ENCODE measurements around the gene YRDC. TPM values are rescaled to one million over a fixed set of nuclear protein-coding genes. Genes with fewer than 3 reads are reported as not detected.

The YRDC gene
- total RNA-seq, 1 experiment from 2014 or later: 24.6 TPM

DNA sequence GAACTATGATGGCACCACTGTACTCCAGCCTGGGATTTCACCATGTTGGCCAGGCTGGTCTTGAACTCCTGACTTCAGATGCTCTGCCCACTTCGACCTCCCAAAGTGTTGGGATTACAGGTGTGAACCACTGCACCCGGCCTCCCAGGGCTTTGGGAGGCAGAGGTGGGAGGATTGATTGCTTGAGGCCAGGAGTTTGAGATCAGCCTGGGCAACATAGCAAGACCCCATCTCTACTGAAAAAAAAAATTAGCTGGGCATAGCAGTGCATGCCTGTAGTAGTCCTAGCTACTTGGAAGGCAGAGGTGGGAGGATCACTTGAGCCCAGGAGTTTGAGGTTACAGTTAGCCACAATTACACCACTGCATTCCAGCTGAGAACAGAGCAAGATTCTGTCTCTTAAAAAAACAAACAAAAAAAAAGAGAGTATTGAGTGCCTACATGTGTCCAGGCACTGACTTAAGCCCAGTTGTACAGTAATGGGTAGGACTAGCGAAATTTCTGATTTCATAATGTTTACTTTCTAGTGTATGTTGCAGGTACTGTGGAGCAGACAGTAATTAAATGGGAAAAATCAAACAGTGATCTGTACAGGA is 10.2 kb downstream of the YRDC start:
- peaks cover 12% of the 10 kb centered on the region for H3K4me1 Mint-ChIP-seq
- TF ChIP-seq OVOL2 (CRISPR knock-in tag; IDR thresholded peaks at IDR 0.05; ENCODE audit: borderline replicate concordance) (no peak), ZNF263 (CRISPR knock-in tag; IDR thresholded peaks at IDR 0.05; ENCODE audit: low read depth) (no peak)
- TF ChIP-seq, protein P1, sequence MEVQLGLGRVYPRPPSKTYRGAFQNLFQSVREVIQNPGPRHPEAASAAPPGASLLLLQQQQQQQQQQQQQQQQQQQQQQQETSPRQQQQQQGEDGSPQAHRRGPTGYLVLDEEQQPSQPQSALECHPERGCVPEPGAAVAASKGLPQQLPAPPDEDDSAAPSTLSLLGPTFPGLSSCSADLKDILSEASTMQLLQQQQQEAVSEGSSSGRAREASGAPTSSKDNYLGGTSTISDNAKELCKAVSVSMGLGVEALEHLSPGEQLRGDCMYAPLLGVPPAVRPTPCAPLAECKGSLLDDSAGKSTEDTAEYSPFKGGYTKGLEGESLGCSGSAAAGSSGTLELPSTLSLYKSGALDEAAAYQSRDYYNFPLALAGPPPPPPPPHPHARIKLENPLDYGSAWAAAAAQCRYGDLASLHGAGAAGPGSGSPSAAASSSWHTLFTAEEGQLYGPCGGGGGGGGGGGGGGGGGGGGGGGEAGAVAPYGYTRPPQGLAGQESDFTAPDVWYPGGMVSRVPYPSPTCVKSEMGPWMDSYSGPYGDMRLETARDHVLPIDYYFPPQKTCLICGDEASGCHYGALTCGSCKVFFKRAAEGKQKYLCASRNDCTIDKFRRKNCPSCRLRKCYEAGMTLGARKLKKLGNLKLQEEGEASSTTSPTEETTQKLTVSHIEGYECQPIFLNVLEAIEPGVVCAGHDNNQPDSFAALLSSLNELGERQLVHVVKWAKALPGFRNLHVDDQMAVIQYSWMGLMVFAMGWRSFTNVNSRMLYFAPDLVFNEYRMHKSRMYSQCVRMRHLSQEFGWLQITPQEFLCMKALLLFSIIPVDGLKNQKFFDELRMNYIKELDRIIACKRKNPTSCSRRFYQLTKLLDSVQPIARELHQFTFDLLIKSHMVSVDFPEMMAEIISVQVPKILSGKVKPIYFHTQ (CRISPR knock-in tag; IDR thresholded peaks at IDR 0.05): no peak
- H3K4me3 Mint-ChIP-seq: no peak overlapping the region
- H3K27me3 Mint-ChIP-seq (ENCODE audit: low read depth): peaks cover 23% of the 10 kb centered on the region
- H3K9me3 Mint-ChIP-seq: no peaks in the 10 kb centered on the region
- CTCF ChIA-PET: interaction anchor here (1.1 kb wide), 1 partner anchor 62 kb away, joined by 3 read pairs; the partner anchor contains the start of gene MTF1
- peaks cover 19% of the 10 kb centered on the region for H3K36me3 Mint-ChIP-seq
- ATAC-seq (no peak), DNase-seq (ENCODE audit: low spot score) (no peak)
- POLR2A ChIA-PET: no interaction called here
- H3K27ac Mint-ChIP-seq: no peak overlapping the region

DNA sequence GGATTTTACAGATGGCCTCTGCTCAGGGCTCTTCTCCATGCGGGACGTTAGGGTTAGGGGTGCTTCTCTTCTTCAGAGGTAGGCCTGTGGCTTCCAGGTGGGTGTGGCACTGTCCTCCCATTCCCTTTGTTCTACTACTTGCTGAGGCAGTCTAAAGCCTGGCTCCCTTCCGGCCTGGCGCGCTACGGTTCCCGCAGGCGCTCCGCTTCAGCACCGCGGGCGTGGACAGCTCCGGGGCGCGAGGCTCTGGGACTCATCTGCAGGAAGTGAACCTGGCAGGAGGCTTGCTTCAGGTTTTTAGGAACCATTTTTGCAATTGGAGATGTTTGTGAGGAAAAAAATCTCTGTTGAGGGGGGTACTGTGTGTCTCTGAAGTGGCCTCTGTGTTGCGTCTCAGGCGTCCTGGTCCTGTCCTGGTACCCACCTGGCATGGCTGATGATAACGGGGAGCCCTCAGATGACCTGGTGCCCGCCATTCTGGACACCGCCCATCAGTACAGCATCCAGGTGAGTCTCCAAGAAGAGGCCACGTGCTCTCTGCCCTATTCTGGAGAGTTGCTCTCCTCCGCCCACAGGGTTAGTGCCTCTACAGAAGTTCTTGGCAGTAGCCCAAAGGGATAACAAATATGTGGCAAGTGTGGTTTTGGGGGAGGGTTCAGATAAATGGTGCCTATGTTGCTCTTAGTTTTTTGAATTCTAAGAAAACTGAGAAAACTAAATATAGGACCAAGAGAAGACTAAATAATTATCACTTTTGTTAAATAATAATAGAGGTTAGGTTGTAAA is 12.5 kb downstream of the YRDC start:
- peak overlapping the region; percentile 69 for H3K4me3 Mint-ChIP-seq
- no peak overlapping the region for H3K27ac Mint-ChIP-seq
- H3K27me3 Mint-ChIP-seq (ENCODE audit: low read depth): peaks cover 46% of the 10 kb centered on the region
- no peaks in the 10 kb centered on the region for H3K9me3 Mint-ChIP-seq
- peaks cover 12% of the 10 kb centered on the region for H3K4me1 Mint-ChIP-seq
- ChIA-PET CTCF (interaction anchor here (0.6 to 2.0 kb wide), 5 partner anchors 12 to 172 kb away, joined by 3 to 10 read pairs (median 6); partner anchors contain the start of genes C1orf122, EPHA10, MTF1 and YRDC), POLR2A (interaction anchor here (2.3 kb wide), 1 partner anchor 13 kb away, joined by 16 read pairs; the partner anchor contains the start of genes C1orf122 and YRDC)
- peak; percentile 60 for ATAC-seq
- H3K36me3 Mint-ChIP-seq: peaks cover 6% of the 10 kb centered on the region; the same call in 1 of the 2 replicates
- DNase-seq (ENCODE audit: low spot score): peak; percentile 85
- no peak for TF ChIP-seq JAZF1 (CRISPR knock-in tag; IDR thresholded peaks at IDR 0.05)
- TF ChIP-seq, protein P2, sequence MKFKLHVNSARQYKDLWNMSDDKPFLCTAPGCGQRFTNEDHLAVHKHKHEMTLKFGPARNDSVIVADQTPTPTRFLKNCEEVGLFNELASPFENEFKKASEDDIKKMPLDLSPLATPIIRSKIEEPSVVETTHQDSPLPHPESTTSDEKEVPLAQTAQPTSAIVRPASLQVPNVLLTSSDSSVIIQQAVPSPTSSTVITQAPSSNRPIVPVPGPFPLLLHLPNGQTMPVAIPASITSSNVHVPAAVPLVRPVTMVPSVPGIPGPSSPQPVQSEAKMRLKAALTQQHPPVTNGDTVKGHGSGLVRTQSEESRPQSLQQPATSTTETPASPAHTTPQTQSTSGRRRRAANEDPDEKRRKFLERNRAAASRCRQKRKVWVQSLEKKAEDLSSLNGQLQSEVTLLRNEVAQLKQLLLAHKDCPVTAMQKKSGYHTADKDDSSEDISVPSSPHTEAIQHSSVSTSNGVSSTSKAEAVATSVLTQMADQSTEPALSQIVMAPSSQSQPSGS (CRISPR knock-in tag; IDR thresholded peaks at IDR 0.05; ENCODE audit: borderline replicate concordance, low read depth): peak; percentile 43; the same call in 1 of the 2 replicates
- TF ChIP-seq, protein P3, sequence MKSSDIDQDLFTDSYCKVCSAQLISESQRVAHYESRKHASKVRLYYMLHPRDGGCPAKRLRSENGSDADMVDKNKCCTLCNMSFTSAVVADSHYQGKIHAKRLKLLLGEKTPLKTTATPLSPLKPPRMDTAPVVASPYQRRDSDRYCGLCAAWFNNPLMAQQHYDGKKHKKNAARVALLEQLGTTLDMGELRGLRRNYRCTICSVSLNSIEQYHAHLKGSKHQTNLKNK (CRISPR knock-in tag; IDR thresholded peaks at IDR 0.05): no peak
- no peak; the same call in 1 of the 2 replicates for TF ChIP-seq RELA (CRISPR knock-in tag; IDR thresholded peaks at IDR 0.05; ENCODE audit: borderline replicate concordance)
- TF ChIP-seq, protein P4, sequence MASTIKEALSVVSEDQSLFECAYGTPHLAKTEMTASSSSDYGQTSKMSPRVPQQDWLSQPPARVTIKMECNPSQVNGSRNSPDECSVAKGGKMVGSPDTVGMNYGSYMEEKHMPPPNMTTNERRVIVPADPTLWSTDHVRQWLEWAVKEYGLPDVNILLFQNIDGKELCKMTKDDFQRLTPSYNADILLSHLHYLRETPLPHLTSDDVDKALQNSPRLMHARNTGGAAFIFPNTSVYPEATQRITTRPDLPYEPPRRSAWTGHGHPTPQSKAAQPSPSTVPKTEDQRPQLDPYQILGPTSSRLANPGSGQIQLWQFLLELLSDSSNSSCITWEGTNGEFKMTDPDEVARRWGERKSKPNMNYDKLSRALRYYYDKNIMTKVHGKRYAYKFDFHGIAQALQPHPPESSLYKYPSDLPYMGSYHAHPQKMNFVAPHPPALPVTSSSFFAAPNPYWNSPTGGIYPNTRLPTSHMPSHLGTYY (CRISPR knock-in tag; IDR thresholded peaks at IDR 0.05): no peak
- TF ChIP-seq RORB (CRISPR knock-in tag; IDR thresholded peaks at IDR 0.05): no peak
- TF ChIP-seq, protein P5, sequence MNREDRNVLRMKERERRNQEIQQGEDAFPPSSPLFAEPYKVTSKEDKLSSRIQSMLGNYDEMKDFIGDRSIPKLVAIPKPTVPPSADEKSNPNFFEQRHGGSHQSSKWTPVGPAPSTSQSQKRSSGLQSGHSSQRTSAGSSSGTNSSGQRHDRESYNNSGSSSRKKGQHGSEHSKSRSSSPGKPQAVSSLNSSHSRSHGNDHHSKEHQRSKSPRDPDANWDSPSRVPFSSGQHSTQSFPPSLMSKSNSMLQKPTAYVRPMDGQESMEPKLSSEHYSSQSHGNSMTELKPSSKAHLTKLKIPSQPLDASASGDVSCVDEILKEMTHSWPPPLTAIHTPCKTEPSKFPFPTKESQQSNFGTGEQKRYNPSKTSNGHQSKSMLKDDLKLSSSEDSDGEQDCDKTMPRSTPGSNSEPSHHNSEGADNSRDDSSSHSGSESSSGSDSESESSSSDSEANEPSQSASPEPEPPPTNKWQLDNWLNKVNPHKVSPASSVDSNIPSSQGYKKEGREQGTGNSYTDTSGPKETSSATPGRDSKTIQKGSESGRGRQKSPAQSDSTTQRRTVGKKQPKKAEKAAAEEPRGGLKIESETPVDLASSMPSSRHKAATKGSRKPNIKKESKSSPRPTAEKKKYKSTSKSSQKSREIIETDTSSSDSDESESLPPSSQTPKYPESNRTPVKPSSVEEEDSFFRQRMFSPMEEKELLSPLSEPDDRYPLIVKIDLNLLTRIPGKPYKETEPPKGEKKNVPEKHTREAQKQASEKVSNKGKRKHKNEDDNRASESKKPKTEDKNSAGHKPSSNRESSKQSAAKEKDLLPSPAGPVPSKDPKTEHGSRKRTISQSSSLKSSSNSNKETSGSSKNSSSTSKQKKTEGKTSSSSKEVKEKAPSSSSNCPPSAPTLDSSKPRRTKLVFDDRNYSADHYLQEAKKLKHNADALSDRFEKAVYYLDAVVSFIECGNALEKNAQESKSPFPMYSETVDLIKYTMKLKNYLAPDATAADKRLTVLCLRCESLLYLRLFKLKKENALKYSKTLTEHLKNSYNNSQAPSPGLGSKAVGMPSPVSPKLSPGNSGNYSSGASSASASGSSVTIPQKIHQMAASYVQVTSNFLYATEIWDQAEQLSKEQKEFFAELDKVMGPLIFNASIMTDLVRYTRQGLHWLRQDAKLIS (CRISPR knock-in tag; IDR thresholded peaks at IDR 0.05; ENCODE audit: borderline replicate concordance): no peak
- TF ChIP-seq ATF1 (CRISPR knock-in tag; IDR thresholded peaks at IDR 0.05): no peak
- no peak for TF ChIP-seq GRHL2 (CRISPR knock-in tag; IDR thresholded peaks at IDR 0.05; ENCODE audit: insufficient replicate concordance, severe bottlenecking)
- TF ChIP-seq, protein P6, sequence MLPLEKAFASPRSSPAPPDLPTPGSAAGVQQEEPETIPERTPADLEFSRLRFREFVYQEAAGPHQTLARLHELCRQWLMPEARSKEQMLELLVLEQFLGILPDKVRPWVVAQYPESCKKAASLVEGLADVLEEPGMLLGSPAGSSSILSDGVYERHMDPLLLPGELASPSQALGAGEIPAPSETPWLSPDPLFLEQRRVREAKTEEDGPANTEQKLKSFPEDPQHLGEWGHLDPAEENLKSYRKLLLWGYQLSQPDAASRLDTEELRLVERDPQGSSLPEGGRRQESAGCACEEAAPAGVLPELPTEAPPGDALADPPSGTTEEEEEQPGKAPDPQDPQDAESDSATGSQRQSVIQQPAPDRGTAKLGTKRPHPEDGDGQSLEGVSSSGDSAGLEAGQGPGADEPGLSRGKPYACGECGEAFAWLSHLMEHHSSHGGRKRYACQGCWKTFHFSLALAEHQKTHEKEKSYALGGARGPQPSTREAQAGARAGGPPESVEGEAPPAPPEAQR (CRISPR knock-in tag; IDR thresholded peaks at IDR 0.05): no peak
- peak; percentile 89; the same call in 1 of the 2 replicates for TF ChIP-seq TCF7 (CRISPR knock-in tag; IDR thresholded peaks at IDR 0.05; ENCODE audit: low read depth)
- TF ChIP-seq ELF4 (CRISPR knock-in tag; IDR thresholded peaks at IDR 0.05; ENCODE audit: low read depth): peak; percentile 82; the same call in 1 of the 2 replicates
- TF ChIP-seq CREM (CRISPR knock-in tag; IDR thresholded peaks at IDR 0.05): peak; percentile 79; the same call in 1 of the 2 replicates
- TF ChIP-seq TEAD4 (CRISPR knock-in tag; IDR thresholded peaks at IDR 0.05): peak; percentile 94
- TF ChIP-seq, protein P7, sequence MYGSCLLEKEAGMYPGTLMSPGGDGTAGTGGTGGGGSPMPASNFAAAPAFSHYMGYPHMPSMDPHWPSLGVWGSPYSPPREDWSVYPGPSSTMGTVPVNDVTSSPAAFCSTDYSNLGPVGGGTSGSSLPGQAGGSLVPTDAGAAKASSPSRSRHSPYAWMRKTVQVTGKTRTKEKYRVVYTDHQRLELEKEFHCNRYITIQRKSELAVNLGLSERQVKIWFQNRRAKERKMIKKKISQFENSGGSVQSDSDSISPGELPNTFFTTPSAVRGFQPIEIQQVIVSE (CRISPR knock-in tag; IDR thresholded peaks at IDR 0.05; ENCODE audit: borderline replicate concordance): no peak
- TF ChIP-seq, protein P8, sequence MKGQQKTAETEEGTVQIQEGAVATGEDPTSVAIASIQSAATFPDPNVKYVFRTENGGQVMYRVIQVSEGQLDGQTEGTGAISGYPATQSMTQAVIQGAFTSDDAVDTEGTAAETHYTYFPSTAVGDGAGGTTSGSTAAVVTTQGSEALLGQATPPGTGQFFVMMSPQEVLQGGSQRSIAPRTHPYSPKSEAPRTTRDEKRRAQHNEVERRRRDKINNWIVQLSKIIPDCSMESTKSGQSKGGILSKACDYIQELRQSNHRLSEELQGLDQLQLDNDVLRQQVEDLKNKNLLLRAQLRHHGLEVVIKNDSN (CRISPR knock-in tag; IDR thresholded peaks at IDR 0.05): peak; percentile 78; the same call in 1 of the 2 replicates
